GM23338 (cell line): ENCODE results near the gene MYCN. TPM values are rescaled to one million over a fixed set of nuclear protein-coding genes. Genes with fewer than 3 reads are reported as not detected.

Experiments
- ATAC-seq: fragments of 200-7000 bp; cut with Tn5 transposase; 3 replicates; pipeline ENCODE4 v1.9.1; 2020
- DNase-seq: peaks from one replicate; pipeline ENCODE4 v3.0.0-alpha.2; 2015; ENCODE audit warnings: low spot score
- H2AFZ ChIP-seq: fragments of 200-600 bp; sonication (generic); 2 replicates; pipeline ENCODE4 v1.8.0; 2016; ENCODE audit warnings: antibody characterized with exemption, mild to moderate bottlenecking, moderate library complexity
- H3F3A ChIP-seq: fragments of 200-600 bp; sonication (generic); replicated peaks from 2 replicates; pipeline ENCODE4 v1.8.0; 2017; ENCODE audit warnings: antibody characterized with exemption, mixed run types, low read depth
- H3K27ac ChIP-seq: fragments of 200-600 bp; sonication (generic); 2 replicates; pipeline ENCODE4 v1.6.1; 2016; ENCODE audit warnings: low read depth
- H3K27me3 ChIP-seq: fragments of 200-600 bp; sonication (generic); 2 replicates; pipeline ENCODE4 v1.8.0; 2016; ENCODE audit warnings: mild to moderate bottlenecking, mixed run types, moderate library complexity; ENCODE audit not compliant: insufficient read depth
- H3K36me3 ChIP-seq: fragments of 200-600 bp; sonication (generic); 2 replicates; pipeline ENCODE4 v1.8.0; 2016; ENCODE audit warnings: mild to moderate bottlenecking; ENCODE audit not compliant: insufficient read depth
- H3K4me1 ChIP-seq: fragments of 200-600 bp; sonication (generic); 2 replicates; pipeline ENCODE4 v1.8.0; 2016; ENCODE audit warnings: mild to moderate bottlenecking, moderate library complexity; ENCODE audit not compliant: insufficient read depth
- H3K4me2 ChIP-seq: fragments of 200-600 bp; sonication (generic); 2 replicates; pipeline ENCODE4 v1.7.1; 2017; ENCODE audit warnings: mixed run types
- H3K4me3 ChIP-seq: fragments of 200-600 bp; sonication (generic); 2 replicates; pipeline ENCODE4 v1.6.1; 2016; ENCODE audit warnings: mixed run types
- H3K79me2 ChIP-seq: fragments of 200-600 bp; sonication (generic); replicated peaks from 2 replicates; pipeline ENCODE4 v1.8.0; 2017; ENCODE audit warnings: mild to moderate bottlenecking; ENCODE audit not compliant: insufficient read depth
- H3K9me2 ChIP-seq: fragments of 200-600 bp; sonication (generic); 2 replicates; pipeline ENCODE4 v1.8.0; 2017; ENCODE audit not compliant: insufficient read depth
- H4K20me1 ChIP-seq: fragments of 200-600 bp; sonication (generic); replicated peaks from 2 replicates; pipeline ENCODE4 v1.8.0; 2017; ENCODE audit warnings: mild to moderate bottlenecking; ENCODE audit not compliant: insufficient read depth
- H3K27ac Mint-ChIP-seq: 2 replicates; pipeline ENCODE4 v1.8.0; 2020; ENCODE audit warnings: inconsistent platforms, mild to moderate bottlenecking, moderate library complexity, mixed read lengths
- H3K27me3 Mint-ChIP-seq: 3 replicates; pipeline ENCODE4 v1.8.0; 2022; ENCODE audit warnings: low read depth, mild to moderate bottlenecking, moderate library complexity, mixed read lengths, inconsistent platforms; ENCODE audit not compliant: insufficient read depth, poor library complexity
- H3K36me3 Mint-ChIP-seq: 3 replicates; pipeline ENCODE4 v1.8.0; 2021; ENCODE audit warnings: low read depth, mild to moderate bottlenecking, inconsistent platforms, moderate library complexity, mixed read lengths
- H3K4me1 Mint-ChIP-seq: 3 replicates; pipeline ENCODE4 v1.8.0; 2020; ENCODE audit warnings: mild to moderate bottlenecking, inconsistent platforms, mixed read lengths
- H3K4me3 Mint-ChIP-seq: 3 replicates; pipeline ENCODE4 v1.8.0; 2021; ENCODE audit warnings: moderate library complexity, mild to moderate bottlenecking, inconsistent platforms, mixed read lengths
- H3K9me3 Mint-ChIP-seq: 3 replicates; pipeline ENCODE4 v1.8.0; 2020; ENCODE audit warnings: moderate library complexity, mild to moderate bottlenecking, inconsistent platforms, mixed read lengths
- CREB1 ChIP-seq: fragments of 250-450 bp; sonication (Bioruptor Pico); IDR thresholded peaks from 2 replicates; pipeline ENCODE4 v1.5.0; 2020; ENCODE audit warnings: low read depth, mild to moderate bottlenecking, moderate library complexity
- EZH2 ChIP-seq: fragments of 200-600 bp; sonication (generic); IDR thresholded peaks from one replicate; pipeline ENCODE4 v1.8.0; 2017; ENCODE audit warnings: antibody characterized with exemption, mild to moderate bottlenecking, low read depth; ENCODE audit not compliant: unreplicated experiment
- EZH2phosphoT487 ChIP-seq: fragments of 200-600 bp; sonication (generic); IDR thresholded peaks from one replicate; pipeline ENCODE4 v1.8.1; 2018; ENCODE audit warnings: antibody characterized with exemption; ENCODE audit not compliant: unreplicated experiment
- JUNB ChIP-seq: IDR thresholded peaks from one replicate; pipeline ENCODE4 v1.6.1; 2016; ENCODE audit warnings: antibody characterized with exemption; ENCODE audit not compliant: unreplicated experiment
- NANOG ChIP-seq: IDR thresholded peaks from 2 replicates; pipeline ENCODE4 v1.6.1; 2016; ENCODE audit warnings: antibody characterized with exemption, borderline replicate concordance
- POLR2AphosphoS5 ChIP-seq: IDR thresholded peaks from 2 replicates; pipeline ENCODE4 v1.6.1; 2016; ENCODE audit warnings: antibody characterized with exemption, low read depth
- STAT1 ChIP-seq: IDR thresholded peaks from one replicate; pipeline ENCODE4 v1.6.1; 2016; ENCODE audit warnings: antibody characterized with exemption; ENCODE audit not compliant: unreplicated experiment
- ZNF114 ChIP-seq: fragments of 250-450 bp; sonication (Bioruptor Pico); IDR thresholded peaks from 2 replicates; pipeline ENCODE4 v1.5.0; 2020; ENCODE audit warnings: mild to moderate bottlenecking, moderate library complexity
- ZNF331 ChIP-seq: fragments of 250-450 bp; sonication (Bioruptor Pico); IDR thresholded peaks from 2 replicates; pipeline ENCODE4 v1.5.0; 2020; ENCODE audit warnings: low read depth, mild to moderate bottlenecking, moderate library complexity
- polyA plus RNA-seq: library from polyadenylated mRNA; unstranded; fragments of >200 nt; fragmentation: Nextera tagmentation; extraction: Ambion mirVana; gene quantifications from 2 replicates; pipeline ENCODE4 v1.2.1, GENCODE V29; 2016
- total RNA-seq: library from RNA; depleted of rRNA; stranded (reverse); fragments of >200 nt; shearing (Covaris generic); gene quantifications from 2 replicates; pipeline ENCODE4 v1.2.3, GENCODE V29; 2014
- TF ChIP-seq, protein P1 (sequence below), 2 experiments: fragments of 200-600 bp in 1 of 2; sonication (generic) in 1 of 2; conservative IDR thresholded peaks; 2 replicates each; pipeline versions ENCODE4 v1.5.1 to v1.6.1; 2016 to 2017; ENCODE audit warnings: antibody characterized with exemption in 2 of 2, low read depth in 2 of 2, mild to moderate bottlenecking in 2 of 2, moderate library complexity in 1 of 2
- TF ChIP-seq, protein P2 (sequence below): IDR thresholded peaks from 2 replicates; pipeline ENCODE4 v1.6.1; 2016; ENCODE audit warnings: antibody characterized with exemption
- TF ChIP-seq, protein P3 (sequence below): IDR thresholded peaks from one replicate; pipeline ENCODE4 v1.6.1; 2018; ENCODE audit warnings: antibody characterized with exemption; ENCODE audit not compliant: unreplicated experiment
- TF ChIP-seq, protein P4 (sequence below): fragments of 250-450 bp; sonication (Bioruptor Pico); IDR thresholded peaks from 2 replicates; pipeline ENCODE4 v1.5.0; 2020; ENCODE audit warnings: mild to moderate bottlenecking, moderate library complexity

MYCN gene
- total and polyA plus RNA-seq, 2 experiments from 2014 or later = 50.8 to 145 TPM

DNA sequence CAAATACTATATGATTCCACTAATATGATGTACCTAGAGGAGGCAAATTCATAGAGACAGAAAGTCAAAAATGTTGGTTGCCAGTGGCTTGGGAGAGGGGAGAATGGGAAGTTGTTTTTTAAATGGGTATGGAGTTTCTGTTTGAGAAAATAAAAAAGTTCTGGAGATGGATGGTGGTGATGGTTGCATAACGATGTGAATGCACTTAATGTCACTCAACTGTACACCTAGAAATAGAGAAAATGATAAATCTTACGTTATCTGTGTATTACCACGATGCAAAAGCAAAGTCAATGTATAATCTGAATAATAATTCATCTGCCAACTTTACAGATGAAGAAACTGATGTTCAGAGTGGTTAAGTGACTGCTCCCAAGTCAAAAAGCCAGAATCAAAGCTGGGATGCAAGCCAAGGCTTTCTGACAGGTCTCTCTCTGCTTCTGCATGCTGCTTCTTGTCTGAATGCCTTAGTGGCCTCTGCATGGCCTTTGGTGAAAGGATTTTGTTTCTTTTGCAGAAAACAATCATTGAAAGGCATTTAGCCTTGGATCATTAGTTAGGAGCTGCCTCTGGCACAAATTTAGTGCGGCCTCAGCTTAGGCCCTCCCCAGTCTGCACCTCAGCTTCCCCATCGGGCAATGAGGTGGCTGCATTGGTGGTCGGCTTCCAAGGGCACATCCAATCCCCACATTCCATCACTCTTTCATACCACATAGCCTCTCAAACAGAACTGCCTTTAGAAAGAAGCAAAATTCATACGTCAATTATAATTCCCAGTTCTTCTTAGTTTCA, 46.5 kb upstream of the MYCN start:
- H3K9me2 ChIP-seq = no peaks in the 10 kb centered on the region
- no peaks in the 10 kb centered on the region for H4K20me1 ChIP-seq
- Mint-ChIP-seq H3K27me3 (peaks cover 9% of the 10 kb centered on the region), H3K27ac (no peak overlapping the region), H3K36me3 (peaks cover 20% of the 10 kb centered on the region; the same call in 2 of the 3 replicates), H3K4me1 (peaks cover 61% of the 10 kb centered on the region), H3K9me3 (peaks cover 19% of the 10 kb centered on the region), H3K4me3 (no peak overlapping the region)
- H3K4me2 ChIP-seq = no peak overlapping the region
- H3K79me2 ChIP-seq = no peaks in the 10 kb centered on the region
- no peaks in the 10 kb centered on the region for H3K36me3 ChIP-seq
- H3K27me3 ChIP-seq = no peaks in the 10 kb centered on the region
- no peak overlapping the region for H3K4me3 ChIP-seq
- ATAC-seq (no peak), DNase-seq (no peak)
- no peaks in the 10 kb centered on the region for H3F3A ChIP-seq
- TF ChIP-seq, protein P1, sequence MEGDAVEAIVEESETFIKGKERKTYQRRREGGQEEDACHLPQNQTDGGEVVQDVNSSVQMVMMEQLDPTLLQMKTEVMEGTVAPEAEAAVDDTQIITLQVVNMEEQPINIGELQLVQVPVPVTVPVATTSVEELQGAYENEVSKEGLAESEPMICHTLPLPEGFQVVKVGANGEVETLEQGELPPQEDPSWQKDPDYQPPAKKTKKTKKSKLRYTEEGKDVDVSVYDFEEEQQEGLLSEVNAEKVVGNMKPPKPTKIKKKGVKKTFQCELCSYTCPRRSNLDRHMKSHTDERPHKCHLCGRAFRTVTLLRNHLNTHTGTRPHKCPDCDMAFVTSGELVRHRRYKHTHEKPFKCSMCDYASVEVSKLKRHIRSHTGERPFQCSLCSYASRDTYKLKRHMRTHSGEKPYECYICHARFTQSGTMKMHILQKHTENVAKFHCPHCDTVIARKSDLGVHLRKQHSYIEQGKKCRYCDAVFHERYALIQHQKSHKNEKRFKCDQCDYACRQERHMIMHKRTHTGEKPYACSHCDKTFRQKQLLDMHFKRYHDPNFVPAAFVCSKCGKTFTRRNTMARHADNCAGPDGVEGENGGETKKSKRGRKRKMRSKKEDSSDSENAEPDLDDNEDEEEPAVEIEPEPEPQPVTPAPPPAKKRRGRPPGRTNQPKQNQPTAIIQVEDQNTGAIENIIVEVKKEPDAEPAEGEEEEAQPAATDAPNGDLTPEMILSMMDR (conservative IDR thresholded peaks at IDR 0.05; ENCODE audit: low read depth in 2 of 2) = no peak
- TF ChIP-seq STAT1 = no peak
- no peak for TF ChIP-seq POLR2AphosphoS5
- TF ChIP-seq ZNF114 = no peak
- no peak for TF ChIP-seq EZH2
- no peak for TF ChIP-seq EZH2phosphoT487
- TF ChIP-seq CREB1 = no peak
- TF ChIP-seq, protein P2, sequence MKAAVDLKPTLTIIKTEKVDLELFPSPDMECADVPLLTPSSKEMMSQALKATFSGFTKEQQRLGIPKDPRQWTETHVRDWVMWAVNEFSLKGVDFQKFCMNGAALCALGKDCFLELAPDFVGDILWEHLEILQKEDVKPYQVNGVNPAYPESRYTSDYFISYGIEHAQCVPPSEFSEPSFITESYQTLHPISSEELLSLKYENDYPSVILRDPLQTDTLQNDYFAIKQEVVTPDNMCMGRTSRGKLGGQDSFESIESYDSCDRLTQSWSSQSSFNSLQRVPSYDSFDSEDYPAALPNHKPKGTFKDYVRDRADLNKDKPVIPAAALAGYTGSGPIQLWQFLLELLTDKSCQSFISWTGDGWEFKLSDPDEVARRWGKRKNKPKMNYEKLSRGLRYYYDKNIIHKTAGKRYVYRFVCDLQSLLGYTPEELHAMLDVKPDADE = no peak
- TF ChIP-seq, protein P3, sequence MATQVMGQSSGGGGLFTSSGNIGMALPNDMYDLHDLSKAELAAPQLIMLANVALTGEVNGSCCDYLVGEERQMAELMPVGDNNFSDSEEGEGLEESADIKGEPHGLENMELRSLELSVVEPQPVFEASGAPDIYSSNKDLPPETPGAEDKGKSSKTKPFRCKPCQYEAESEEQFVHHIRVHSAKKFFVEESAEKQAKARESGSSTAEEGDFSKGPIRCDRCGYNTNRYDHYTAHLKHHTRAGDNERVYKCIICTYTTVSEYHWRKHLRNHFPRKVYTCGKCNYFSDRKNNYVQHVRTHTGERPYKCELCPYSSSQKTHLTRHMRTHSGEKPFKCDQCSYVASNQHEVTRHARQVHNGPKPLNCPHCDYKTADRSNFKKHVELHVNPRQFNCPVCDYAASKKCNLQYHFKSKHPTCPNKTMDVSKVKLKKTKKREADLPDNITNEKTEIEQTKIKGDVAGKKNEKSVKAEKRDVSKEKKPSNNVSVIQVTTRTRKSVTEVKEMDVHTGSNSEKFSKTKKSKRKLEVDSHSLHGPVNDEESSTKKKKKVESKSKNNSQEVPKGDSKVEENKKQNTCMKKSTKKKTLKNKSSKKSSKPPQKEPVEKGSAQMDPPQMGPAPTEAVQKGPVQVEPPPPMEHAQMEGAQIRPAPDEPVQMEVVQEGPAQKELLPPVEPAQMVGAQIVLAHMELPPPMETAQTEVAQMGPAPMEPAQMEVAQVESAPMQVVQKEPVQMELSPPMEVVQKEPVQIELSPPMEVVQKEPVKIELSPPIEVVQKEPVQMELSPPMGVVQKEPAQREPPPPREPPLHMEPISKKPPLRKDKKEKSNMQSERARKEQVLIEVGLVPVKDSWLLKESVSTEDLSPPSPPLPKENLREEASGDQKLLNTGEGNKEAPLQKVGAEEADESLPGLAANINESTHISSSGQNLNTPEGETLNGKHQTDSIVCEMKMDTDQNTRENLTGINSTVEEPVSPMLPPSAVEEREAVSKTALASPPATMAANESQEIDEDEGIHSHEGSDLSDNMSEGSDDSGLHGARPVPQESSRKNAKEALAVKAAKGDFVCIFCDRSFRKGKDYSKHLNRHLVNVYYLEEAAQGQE = no peak
- no peak for TF ChIP-seq NANOG
- no peak for TF ChIP-seq ZNF331 (CRISPR knock-in tag)
- no peak for TF ChIP-seq JUNB
- TF ChIP-seq, protein P4, sequence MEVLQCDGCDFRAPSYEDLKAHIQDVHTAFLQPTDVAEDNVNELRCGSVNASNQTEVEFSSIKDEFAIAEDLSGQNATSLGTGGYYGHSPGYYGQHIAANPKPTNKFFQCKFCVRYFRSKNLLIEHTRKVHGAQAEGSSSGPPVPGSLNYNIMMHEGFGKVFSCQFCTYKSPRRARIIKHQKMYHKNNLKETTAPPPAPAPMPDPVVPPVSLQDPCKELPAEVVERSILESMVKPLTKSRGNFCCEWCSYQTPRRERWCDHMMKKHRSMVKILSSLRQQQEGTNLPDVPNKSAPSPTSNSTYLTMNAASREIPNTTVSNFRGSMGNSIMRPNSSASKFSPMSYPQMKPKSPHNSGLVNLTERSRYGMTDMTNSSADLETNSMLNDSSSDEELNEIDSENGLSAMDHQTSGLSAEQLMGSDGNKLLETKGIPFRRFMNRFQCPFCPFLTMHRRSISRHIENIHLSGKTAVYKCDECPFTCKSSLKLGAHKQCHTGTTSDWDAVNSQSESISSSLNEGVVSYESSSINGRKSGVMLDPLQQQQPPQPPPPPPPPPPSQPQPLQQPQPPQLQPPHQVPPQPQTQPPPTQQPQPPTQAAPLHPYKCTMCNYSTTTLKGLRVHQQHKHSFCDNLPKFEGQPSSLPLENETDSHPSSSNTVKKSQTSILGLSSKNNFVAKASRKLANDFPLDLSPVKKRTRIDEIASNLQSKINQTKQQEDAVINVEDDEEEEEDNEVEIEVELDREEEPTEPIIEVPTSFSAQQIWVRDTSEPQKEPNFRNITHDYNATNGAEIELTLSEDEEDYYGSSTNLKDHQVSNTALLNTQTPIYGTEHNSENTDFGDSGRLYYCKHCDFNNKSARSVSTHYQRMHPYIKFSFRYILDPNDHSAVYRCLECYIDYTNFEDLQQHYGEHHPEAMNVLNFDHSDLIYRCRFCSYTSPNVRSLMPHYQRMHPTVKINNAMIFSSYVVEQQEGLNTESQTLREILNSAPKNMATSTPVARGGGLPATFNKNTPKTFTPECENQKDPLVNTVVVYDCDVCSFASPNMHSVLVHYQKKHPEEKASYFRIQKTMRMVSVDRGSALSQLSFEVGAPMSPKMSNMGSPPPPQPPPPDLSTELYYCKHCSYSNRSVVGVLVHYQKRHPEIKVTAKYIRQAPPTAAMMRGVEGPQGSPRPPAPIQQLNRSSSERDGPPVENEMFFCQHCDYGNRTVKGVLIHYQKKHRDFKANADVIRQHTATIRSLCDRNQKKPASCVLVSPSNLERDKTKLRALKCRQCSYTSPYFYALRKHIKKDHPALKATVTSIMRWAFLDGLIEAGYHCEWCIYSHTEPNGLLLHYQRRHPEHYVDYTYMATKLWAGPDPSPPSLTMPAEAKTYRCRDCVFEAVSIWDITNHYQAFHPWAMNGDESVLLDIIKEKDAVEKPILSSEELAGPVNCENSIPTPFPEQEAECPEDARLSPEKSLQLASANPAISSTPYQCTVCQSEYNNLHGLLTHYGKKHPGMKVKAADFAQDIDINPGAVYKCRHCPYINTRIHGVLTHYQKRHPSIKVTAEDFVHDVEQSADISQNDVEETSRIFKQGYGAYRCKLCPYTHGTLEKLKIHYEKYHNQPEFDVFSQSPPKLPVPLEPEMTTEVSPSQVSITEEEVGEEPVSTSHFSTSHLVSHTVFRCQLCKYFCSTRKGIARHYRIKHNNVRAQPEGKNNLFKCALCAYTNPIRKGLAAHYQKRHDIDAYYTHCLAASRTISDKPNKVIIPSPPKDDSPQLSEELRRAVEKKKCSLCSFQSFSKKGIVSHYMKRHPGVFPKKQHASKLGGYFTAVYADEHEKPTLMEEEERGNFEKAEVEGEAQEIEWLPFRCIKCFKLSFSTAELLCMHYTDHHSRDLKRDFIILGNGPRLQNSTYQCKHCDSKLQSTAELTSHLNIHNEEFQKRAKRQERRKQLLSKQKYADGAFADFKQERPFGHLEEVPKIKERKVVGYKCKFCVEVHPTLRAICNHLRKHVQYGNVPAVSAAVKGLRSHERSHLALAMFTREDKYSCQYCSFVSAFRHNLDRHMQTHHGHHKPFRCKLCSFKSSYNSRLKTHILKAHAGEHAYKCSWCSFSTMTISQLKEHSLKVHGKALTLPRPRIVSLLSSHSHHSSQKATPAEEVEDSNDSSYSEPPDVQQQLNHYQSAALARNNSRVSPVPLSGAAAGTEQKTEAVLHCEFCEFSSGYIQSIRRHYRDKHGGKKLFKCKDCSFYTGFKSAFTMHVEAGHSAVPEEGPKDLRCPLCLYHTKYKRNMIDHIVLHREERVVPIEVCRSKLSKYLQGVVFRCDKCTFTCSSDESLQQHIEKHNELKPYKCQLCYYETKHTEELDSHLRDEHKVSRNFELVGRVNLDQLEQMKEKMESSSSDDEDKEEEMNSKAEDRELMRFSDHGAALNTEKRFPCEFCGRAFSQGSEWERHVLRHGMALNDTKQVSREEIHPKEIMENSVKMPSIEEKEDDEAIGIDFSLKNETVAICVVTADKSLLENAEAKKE (CRISPR knock-in tag) = no peak
- H2AFZ ChIP-seq = peak overlapping the region; percentile 53; the same call in 1 of the 2 replicates
- H3K4me1 ChIP-seq = peaks cover 49% of the 10 kb centered on the region
- H3K27ac ChIP-seq = no peak overlapping the region
